Lower leg skin (tissue), 4 donors: ENCODE results near the gene FBXL16. TPM values are rescaled to one million over a fixed set of nuclear protein-coding genes. Genes with fewer than 3 reads are reported as not detected.

Experiments
- DNase-seq, 2 donors: peaks; one replicate each; pipeline ENCODE4 v3.0.0-alpha.2; 2019; ENCODE audit warnings: low spot score in 2 of 2
- H3K4me3 ChIP-seq: fragments of 200-600 bp; sonication (generic); 2 replicates; pipeline ENCODE4 v1.5.1; 2017; ENCODE audit warnings: mild to moderate bottlenecking, low read depth; ENCODE audit not compliant: poor library complexity, severe bottlenecking
- CTCF ChIP-seq, 3 donors: fragments of 450-650 bp; IDR thresholded peaks; one replicate each; pipeline ENCODE4 v1.5.1; 2016; ENCODE audit warnings: antibody characterized with exemption in 3 of 3, mild to moderate bottlenecking in 3 of 3, moderate library complexity in 2 of 3
- POLR2A ChIP-seq, 2 donors: fragments of 450-650 bp; IDR thresholded peaks; one replicate each; pipeline ENCODE4 v1.6.1; 2016 to 2017; ENCODE audit warnings: antibody characterized with exemption in 2 of 2, mild to moderate bottlenecking in 1 of 2, moderate library complexity in 1 of 2
- WGBS, 2 donors: methylation state at CpG; one replicate each; pipeline ENCODE4 v1.1.5; 2018; 5-methylcytosine and 5-hydroxymethylcytosine counted together
- intact Hi-C: fragments of 100-400 bp; cut with DNase I; formaldehyde crosslinking; loops from one replicate; pipeline ENCODE4 v1.15.0; 2023; ENCODE audit warnings: low total_unique reads
- total RNA-seq, 4 donors: library from RNA; depleted of rRNA; stranded (reverse); fragments of >200 nt; gene quantifications; one replicate each; pipeline ENCODE4 v1.1.0, GENCODE V29; 2016

The FBXL16 gene
- total RNA-seq, 4 donors from 2014 or later: 18.3 to 33.6 (median 25.2) TPM

- 85 to 91% methylated on average over 28 to 34 of the region's 34 CpGs for WGBS, 2 donors
- no peak for TF ChIP-seq CTCF (IDR thresholded peaks at IDR 0.05)
- TF ChIP-seq POLR2A (IDR thresholded peaks at IDR 0.05): no peak
- H3K4me3 ChIP-seq: no peak overlapping the region
- intact Hi-C loops: no loop called here
- DNase-seq: no peak
Measured at GRCh38 chr16:733382-734207, 28.0 kb upstream of the FBXL16 start.

DNA sequence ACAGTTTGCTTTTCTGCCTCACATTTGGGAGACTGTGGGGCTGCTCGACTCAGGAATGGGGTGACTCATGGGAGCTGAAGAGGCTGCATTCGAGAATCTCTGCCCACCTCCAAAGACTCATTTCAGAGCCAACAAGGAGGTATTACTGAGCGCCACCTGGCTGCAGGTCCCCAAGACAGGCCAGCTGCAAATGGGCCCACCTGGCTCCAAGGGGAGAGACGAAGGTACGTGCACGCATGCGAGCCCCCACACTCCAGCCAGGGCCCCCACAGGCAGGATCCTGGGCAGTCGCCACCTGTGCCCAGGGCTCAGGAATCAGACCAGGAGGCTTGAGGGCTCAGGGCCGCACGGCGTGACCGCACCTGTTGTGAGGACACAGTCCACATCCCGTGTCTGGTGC is 27.3 kb upstream of the FBXL16 start:
- intact Hi-C loops: no loop called here
- H3K4me3 ChIP-seq: no peak overlapping the region
- TF ChIP-seq POLR2A (IDR thresholded peaks at IDR 0.05) (no peak), CTCF (IDR thresholded peaks at IDR 0.05) (no peak)
- 91 to 96% methylated on average over 7 to 11 of the region's 13 CpGs for WGBS, 2 donors
- no peak for DNase-seq

GRCh38 chr16:732332-732731 is 26.7 kb upstream of the FBXL16 start:
- DNase-seq: no peak
- intact Hi-C loops: no loop called here
- 92 to 95% methylated on average over 12 of the region's 12 CpGs for WGBS, 2 donors
- no peak overlapping the region for H3K4me3 ChIP-seq
- TF ChIP-seq POLR2A (IDR thresholded peaks at IDR 0.05) (no peak), CTCF (IDR thresholded peaks at IDR 0.05) (no peak)

GRCh38 chr16:730666-731509 is 25.3 kb upstream of the FBXL16 start:
- 86 to 92% methylated on average over 12 to 21 of the region's 22 CpGs for WGBS, 2 donors
- intact Hi-C loops: no loop called here
- TF ChIP-seq CTCF (IDR thresholded peaks at IDR 0.05) (no peak), POLR2A (IDR thresholded peaks at IDR 0.05) (no peak)

DNA sequence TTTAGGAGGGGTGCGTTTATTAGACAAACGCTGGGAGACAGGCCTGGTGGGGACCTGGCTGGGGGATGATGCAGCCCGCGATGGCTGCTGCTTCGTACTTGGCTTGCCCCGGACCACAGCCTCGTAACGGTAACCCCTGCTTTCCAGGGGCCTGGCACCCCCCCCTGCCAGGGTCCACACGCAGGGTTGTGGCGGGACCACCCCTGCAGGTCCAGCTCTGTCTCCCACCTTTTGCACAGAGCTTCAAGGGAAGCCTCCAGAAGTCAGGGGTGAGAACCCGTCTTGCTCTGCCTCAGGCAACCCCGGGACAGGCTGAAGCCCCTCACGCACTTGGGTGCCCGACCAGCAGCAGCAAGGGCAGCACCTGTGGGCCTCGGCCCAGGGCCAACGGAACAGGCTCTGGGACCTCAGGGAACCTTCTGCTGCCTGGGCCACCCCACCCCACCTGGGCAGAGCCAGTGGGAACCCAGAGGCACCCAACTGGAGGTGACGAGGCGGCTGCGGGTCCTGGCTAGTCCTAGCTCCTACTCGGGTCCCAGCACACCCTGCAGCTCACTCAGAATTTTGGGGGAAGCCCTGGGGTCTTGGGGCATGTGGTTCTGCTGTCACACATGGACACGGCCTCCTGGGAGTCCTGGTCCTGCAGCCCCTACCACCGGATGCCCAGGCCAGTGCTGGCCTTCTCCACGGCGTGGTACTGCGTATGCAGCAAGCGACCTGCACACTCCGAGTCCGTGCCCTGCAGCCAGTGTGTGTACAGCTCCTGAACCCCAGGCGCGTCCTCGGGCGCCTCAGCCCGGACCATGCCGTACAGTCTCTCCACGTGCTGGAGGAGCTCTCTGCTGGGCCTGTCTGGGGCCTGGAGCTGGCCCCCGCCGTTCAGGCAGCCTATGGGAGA is 24.4 kb upstream of the FBXL16 start:
- DNase-seq: no peak
- H3K4me3 ChIP-seq: no peak overlapping the region
- TF ChIP-seq POLR2A (IDR thresholded peaks at IDR 0.05): no peak
- no peak for TF ChIP-seq CTCF (IDR thresholded peaks at IDR 0.05)
- intact Hi-C loops: no loop called here
- whole genome bisulfite sequencing, 2 donors: 83 to 87% methylated on average over 28 of the region's 37 CpGs

More at GRCh38 chr16:730666-731509, 25.3 kb upstream of the FBXL16 start:
- DNase-seq: no peak
- no peak overlapping the region for H3K4me3 ChIP-seq
